ENCODE results near the gene DMD.

DNA sequence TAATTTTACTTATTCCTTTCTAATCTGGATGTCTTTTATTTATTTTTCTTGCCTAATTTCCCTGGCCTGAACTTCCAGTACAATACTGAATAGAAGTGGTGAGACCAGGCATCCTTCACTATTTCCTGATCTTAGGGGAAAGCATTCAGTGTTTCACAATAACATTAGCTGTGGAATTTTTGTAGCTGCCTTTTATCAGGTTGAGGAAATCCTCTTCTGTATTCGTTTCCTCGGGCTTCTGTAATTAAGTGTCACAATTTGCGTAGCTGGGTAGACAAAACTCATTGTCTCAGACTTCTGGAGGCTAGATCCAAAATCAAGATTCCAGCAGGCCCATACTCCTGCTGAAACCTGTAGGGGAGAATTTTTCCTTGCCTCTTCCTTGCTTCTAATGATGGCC lies 1541.1 kb downstream of the DMD start:
- no peak for TF ChIP-seq EZH2 (IDR thresholded peaks at IDR 0.05; ENCODE audit: insufficient read depth, poor library complexity, severe bottlenecking)
- TF ChIP-seq EZH2phosphoT487 (IDR thresholded peaks at IDR 0.05; ENCODE audit: insufficient read depth, low read depth): no peak

Data from GM23248 (cell line).